RWPE1 (cell line): ENCODE results near the gene RNF217.

Source experiments
- CTCF ChIA-PET: fragments of 350-600 bp; sonication (Branson Sonifier 250); formaldehyde crosslinking; extraction: SDS; loops from one replicate; lab custom pipeline; 2021; lab: Yijun Ruan, JAX
- POLR2A ChIA-PET: fragments of 400-600 bp; formaldehyde crosslinking; extraction: SDS; loops from one replicate; lab custom pipeline; 2020; ENCODE audit warnings: antibody characterized with exemption; ENCODE audit not compliant: low non-redundant PET; lab: Yijun Ruan, JAX
- DNase-seq: peaks from one replicate; pipeline ENCODE4 v3.0.0; 2012; ENCODE audit warnings: low spot score
- H3K27ac ChIP-seq: fragments of 450-650 bp; 2 replicates; pipeline ENCODE4 v1.5.1; 2017
- CTCF ChIP-seq: fragments of 450-650 bp; conservative IDR thresholded peaks from 2 replicates; pipeline ENCODE4 v1.5.1; 2017; ENCODE audit warnings: low read depth, mild to moderate bottlenecking

RNF217 gene

DNA sequence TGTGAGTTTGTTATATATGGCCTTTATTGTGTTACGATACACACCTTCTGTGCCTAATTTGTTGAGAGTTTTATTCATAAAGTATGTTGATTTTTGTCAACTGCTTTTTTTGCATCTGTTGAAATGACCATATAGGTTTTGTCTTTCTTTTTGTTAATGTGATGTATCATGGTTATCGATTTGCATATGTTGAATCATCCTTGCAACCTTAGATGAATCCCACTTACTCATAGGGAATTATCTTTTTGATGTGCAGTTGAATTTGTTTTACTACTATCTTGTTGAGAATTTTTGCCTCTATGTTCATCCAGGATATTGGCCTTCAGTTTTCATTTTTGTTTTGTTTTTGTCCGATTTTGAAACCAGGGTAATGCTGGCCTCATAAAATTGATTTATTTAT lies 145.7 kb downstream of the RNF217 start:
- no peak for TF ChIP-seq CTCF
- no peak overlapping the region for H3K27ac ChIP-seq
- CTCF ChIA-PET: no interaction called here
- DNase-seq: no peak
- POLR2A ChIA-PET: no interaction called here

DNA sequence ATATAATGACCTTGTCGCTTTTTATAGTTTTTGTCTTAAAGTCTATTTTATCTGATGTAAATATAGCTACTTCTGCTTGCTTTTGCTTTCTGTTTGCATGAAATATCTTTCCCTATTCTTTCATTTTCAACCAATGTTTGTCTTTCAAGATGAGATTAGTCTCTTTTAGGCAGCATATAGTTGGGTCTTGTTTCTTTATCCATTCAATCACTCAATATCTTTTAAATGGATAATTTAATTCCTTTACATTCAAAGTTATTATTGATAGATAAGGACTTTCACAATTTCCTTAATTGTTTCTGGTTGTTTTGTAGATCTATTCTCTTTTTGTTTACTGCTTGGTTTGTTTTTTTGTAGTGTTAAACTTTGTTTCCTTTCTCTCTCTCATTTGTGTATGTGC lies 147.8 kb downstream of the RNF217 start:
- TF ChIP-seq CTCF: no peak
- DNase-seq: no peak
- no peak overlapping the region for H3K27ac ChIP-seq
- POLR2A ChIA-PET: no interaction called here
- CTCF ChIA-PET: no interaction called here

GRCh38 chr6:125111219-125111983 lies 149.2 kb downstream of the RNF217 start:
- DNase-seq: no peak
- CTCF ChIA-PET: interaction anchor here (0.5 to 1.9 kb wide), 4 partner anchors 15 to 244 kb away, joined by 3 to 6 read pairs (median 4); no protein-coding TSS in a partner anchor
- POLR2A ChIA-PET: no interaction called here
- TF ChIP-seq CTCF: no peak
- H3K27ac ChIP-seq: no peak overlapping the region

DNA sequence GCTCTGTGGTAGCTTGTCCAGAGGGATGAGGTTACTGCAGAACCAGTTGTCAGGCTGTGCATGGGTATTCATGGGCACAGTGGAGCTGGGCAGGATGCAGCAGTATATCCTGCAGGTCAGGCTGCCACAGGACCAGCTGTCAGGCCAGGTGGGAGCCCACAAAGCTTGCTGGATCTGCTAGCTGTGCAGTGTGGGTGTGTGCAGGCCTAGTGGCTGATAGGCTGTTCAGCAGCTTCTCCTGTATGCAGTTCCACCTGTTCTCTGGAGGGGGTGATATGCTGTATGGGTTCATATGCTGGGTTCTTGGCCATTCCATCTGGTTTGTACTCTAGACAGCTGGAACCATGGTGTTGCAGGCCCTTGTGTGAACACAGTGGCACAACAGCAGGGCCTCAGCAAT lies 150.7 kb downstream of the RNF217 start:
- DNase-seq: no peak
- POLR2A ChIA-PET: no interaction called here
- CTCF ChIA-PET: interaction anchor here (0.6 to 2.4 kb wide), 2 partner anchors 242 to 746 kb away, joined by 5 to 27 read pairs; no protein-coding TSS in a partner anchor
- H3K27ac ChIP-seq: no peak overlapping the region
- no peak for TF ChIP-seq CTCF

- TF ChIP-seq CTCF: peak; percentile 89
- POLR2A ChIA-PET: no interaction called here
- H3K27ac ChIP-seq: no peak overlapping the region
- CTCF ChIA-PET: interaction anchor here (0.6 to 2.4 kb wide), 8 partner anchors 15 to 1214 kb away, joined by 3 to 27 read pairs (median 6); no protein-coding TSS in a partner anchor
- peak; percentile 34 for DNase-seq
Measured at GRCh38 chr6:125114248-125114858, 152.1 kb downstream of the RNF217 start.

GRCh38 chr6:125116170-125116569 lies 153.9 kb downstream of the RNF217 start:
- no peak overlapping the region for H3K27ac ChIP-seq
- CTCF ChIA-PET: no interaction called here
- no peak for TF ChIP-seq CTCF
- DNase-seq: no peak
- POLR2A ChIA-PET: no interaction called here
